Tibial nerve (tissue), 4 donors: ENCODE results near the gene STK39. TPM values are rescaled to one million over a fixed set of nuclear protein-coding genes. Genes with fewer than 3 reads are reported as not detected.

Experiments used
- DNase-seq, 2 donors: peaks; one replicate each; pipeline ENCODE4 v3.0.0-alpha.2; 2019; ENCODE audit warnings: low spot score in 2 of 2
- H3K27ac ChIP-seq, 4 donors: fragments of 200-600 bp; sonication (generic) in 3 of 4; one replicate each; pipeline ENCODE4 v1.5.1; 2017 to 2019; ENCODE audit warnings: mild to moderate bottlenecking in 1 of 4
- H3K27me3 ChIP-seq, 2 donors: fragments of 200-600 bp; sonication (generic) in 1 of 2; one replicate each; pipeline versions ENCODE4 v1.5.1 to v1.6.0; 2017 to 2019
- H3K36me3 ChIP-seq, 3 donors: fragments of 200-600 bp; sonication (generic); one replicate each; pipeline ENCODE4 v1.5.1; 2018 to 2019
- H3K4me1 ChIP-seq, 4 donors: fragments of 200-600 bp; sonication (generic) in 3 of 4; one replicate each; pipeline ENCODE4 v1.5.1; 2017 to 2019
- H3K4me3 ChIP-seq, 4 donors: fragments of 200-600 bp; sonication (generic) in 3 of 4; one replicate each; pipeline ENCODE4 v1.5.1; 2017 to 2019; ENCODE audit warnings: mild to moderate bottlenecking in 1 of 4, moderate library complexity in 1 of 4
- H3K9me3 ChIP-seq, 4 donors: fragments of 200-600 bp; sonication (generic) in 3 of 4; one replicate each; pipeline ENCODE4 v1.5.1; 2017 to 2019
- CTCF ChIP-seq, 5 experiments: fragments of 200-600 bp in 3 of 5; fragments of 450-650 bp in 2 of 5; sonication (generic) in 3 of 5; IDR thresholded peaks; one replicate each; pipeline ENCODE4 v1.5.1; 2016 to 2019; ENCODE audit warnings: antibody characterized with exemption in 5 of 5, mild to moderate bottlenecking in 3 of 5, moderate library complexity in 2 of 5
- EP300 ChIP-seq, 2 donors: sonication (generic); formaldehyde crosslinking; IDR thresholded peaks; one replicate each; pipeline ENCODE4 v1.6.1; 2017; ENCODE audit warnings: antibody characterized with exemption in 2 of 2, mild to moderate bottlenecking in 1 of 2
- POLR2A ChIP-seq, 2 donors: fragments of 450-650 bp; IDR thresholded peaks; one replicate each; pipeline ENCODE4 v1.6.1; 2017; ENCODE audit warnings: antibody characterized with exemption in 2 of 2, mild to moderate bottlenecking in 2 of 2, moderate library complexity in 2 of 2
- WGBS, 2 donors: methylation state at CpG; one replicate each; pipeline ENCODE4 v1.1.5; 2018; 5-methylcytosine and 5-hydroxymethylcytosine counted together
- total RNA-seq, 4 donors: library from RNA; depleted of rRNA; stranded (reverse); fragments of >200 nt; gene quantifications; one replicate each; pipeline ENCODE4 v1.1.0, GENCODE V29; 2016

STK39 gene
- total RNA-seq, 4 donors from 2014 or later = 8.5 to 13.5 (median 12.0) TPM

GRCh38 chr2:168060986-168061750 is 186.2 kb downstream of the STK39 start:
- no peak overlapping the region for H3K4me3 ChIP-seq

GRCh38 chr2:168059758-168060157 is 187.6 kb downstream of the STK39 start:
- TF ChIP-seq CTCF (IDR thresholded peaks at IDR 0.05) = no peak
- no peak for TF ChIP-seq POLR2A (IDR thresholded peaks at IDR 0.05)
- TF ChIP-seq EP300 (IDR thresholded peaks at IDR 0.05) = no peak
- H3K9me3 ChIP-seq = no peaks in the 10 kb centered on the region
- no peak overlapping the region for H3K4me3 ChIP-seq
- H3K36me3 ChIP-seq = peaks cover 0 to 28% (median 0%) of the 10 kb centered on the region in 3 donors
- 83 to 85% methylated on average over 2 of the region's 2 CpGs for WGBS, 2 donors
- H3K27ac ChIP-seq = no peak overlapping the region
- H3K27me3 ChIP-seq = no peaks in the 10 kb centered on the region
- H3K4me1 ChIP-seq = no peaks in the 10 kb centered on the region
- DNase-seq = no peak

More at GRCh38 chr2:168060986-168061750, 186.2 kb downstream of the STK39 start:
- WGBS, 2 donors = 72 to 75% methylated on average over 3 of the region's 3 CpGs
- Histone ChIP-seq H3K9me3 (no peaks in the 10 kb centered on the region), H3K36me3 (peaks cover 0 to 28% (median 0%) of the 10 kb centered on the region in 3 donors), H3K27me3 (no peaks in the 10 kb centered on the region), H3K27ac (no peak overlapping the region), H3K4me1 (no peaks in the 10 kb centered on the region)
- no peak for DNase-seq
- no peak for TF ChIP-seq POLR2A (IDR thresholded peaks at IDR 0.05)
- no peak for TF ChIP-seq CTCF (IDR thresholded peaks at IDR 0.05)
- no peak for TF ChIP-seq EP300 (IDR thresholded peaks at IDR 0.05)

- 99% methylated on average over 3 of the region's 3 CpGs for WGBS, 2 donors
- Histone ChIP-seq H3K4me1 (no peaks in the 10 kb centered on the region), H3K27ac (no peak overlapping the region), H3K9me3 (no peaks in the 10 kb centered on the region), H3K4me3 (no peak overlapping the region), H3K36me3 (peaks cover 0 to 25% (median 0%) of the 10 kb centered on the region in 3 donors), H3K27me3 (no peaks in the 10 kb centered on the region)
- no peak for TF ChIP-seq EP300 (IDR thresholded peaks at IDR 0.05)
- no peak for TF ChIP-seq CTCF (IDR thresholded peaks at IDR 0.05)
- TF ChIP-seq POLR2A (IDR thresholded peaks at IDR 0.05) = no peak
- no peak for DNase-seq
These were observed 188.7 kb downstream of the STK39 start for GRCh38 chr2:168058675-168059074.

GRCh38 chr2:168056242-168056787 is 191.1 kb downstream of the STK39 start:
- Histone ChIP-seq H3K9me3 (no peaks in the 10 kb centered on the region), H3K27ac (no peak overlapping the region), H3K27me3 (no peaks in the 10 kb centered on the region), H3K36me3 (peaks cover 0 to 10% (median 0%) of the 10 kb centered on the region in 3 donors), H3K4me1 (no peaks in the 10 kb centered on the region), H3K4me3 (no peak overlapping the region)
- no peak for DNase-seq
- WGBS, 2 donors = 82 to 86% methylated on average over 9 of the region's 9 CpGs
- TF ChIP-seq POLR2A (IDR thresholded peaks at IDR 0.05) (no peak), CTCF (IDR thresholded peaks at IDR 0.05) (no peak), EP300 (IDR thresholded peaks at IDR 0.05) (no peak)

- H3K4me1 ChIP-seq = no peaks in the 10 kb centered on the region
- 84 to 87% methylated on average over 5 of the region's 5 CpGs for WGBS, 2 donors
- H3K4me3 ChIP-seq = no peak overlapping the region
- H3K27me3 ChIP-seq = no peaks in the 10 kb centered on the region
- H3K27ac ChIP-seq = no peak overlapping the region
- TF ChIP-seq POLR2A (IDR thresholded peaks at IDR 0.05) (no peak), EP300 (IDR thresholded peaks at IDR 0.05) (no peak), CTCF (IDR thresholded peaks at IDR 0.05) (no peak)
- no peaks in the 10 kb centered on the region for H3K9me3 ChIP-seq
- H3K36me3 ChIP-seq = peaks cover 0 to 10% (median 0%) of the 10 kb centered on the region in 3 donors
- no peak for DNase-seq
These were observed 192.7 kb downstream of the STK39 start for GRCh38 chr2:168054657-168055056.
